ENCODE data around the gene GSG1L. TPM values are rescaled to one million over a fixed set of nuclear protein-coding genes. Genes with fewer than 3 reads are reported as not detected.
A peak's percentile ranks its signal among the peaks of the same experiment; 100 is the strongest.

Gene GSG1L
- total RNA-seq, 2 donors from 2014 or later = 0.52 TPM; not detected in 1

DNA sequence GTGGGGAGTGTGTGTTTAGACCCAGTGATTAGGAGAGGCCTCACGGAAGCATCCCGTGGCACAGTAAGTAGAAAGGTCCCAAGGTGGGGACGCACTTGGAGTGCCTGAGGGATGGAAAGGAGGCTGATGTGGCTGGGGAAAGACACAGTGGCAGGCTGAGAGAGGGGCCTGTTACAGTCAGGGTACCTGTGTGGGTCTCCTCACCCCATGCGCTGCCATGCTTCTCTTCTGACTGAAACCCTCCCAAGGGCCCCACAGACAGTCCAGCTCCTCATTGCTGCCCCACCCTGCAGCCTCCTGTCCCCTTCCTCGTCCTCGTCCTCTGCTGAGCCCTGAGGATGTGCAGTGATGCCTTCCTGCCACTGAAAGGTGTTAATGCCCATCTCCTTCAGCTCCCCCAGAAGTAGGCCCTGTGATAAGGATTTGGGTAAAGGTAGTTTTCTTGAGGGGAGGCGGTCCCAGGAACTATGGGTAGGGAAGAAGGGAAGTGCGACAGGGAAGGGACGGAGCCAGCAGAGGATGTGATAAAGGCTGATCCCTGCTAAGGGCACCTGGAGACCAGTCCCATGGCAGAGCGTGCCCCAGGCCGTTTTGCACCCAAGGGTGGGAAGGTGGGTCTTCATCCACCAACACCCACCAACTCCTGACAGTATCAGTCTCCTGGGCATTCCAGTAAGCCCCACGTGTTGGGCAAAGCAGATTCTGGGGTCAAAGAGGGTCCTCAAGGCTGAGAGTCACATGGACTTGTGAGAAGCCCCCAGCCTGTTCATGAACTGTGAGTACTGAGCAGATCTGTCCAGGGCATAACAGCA lies 237.2 kb downstream of the GSG1L start:
- DNase-seq (ENCODE audit: low spot score in 2 of 2) = peak in 1 of 2 donors; percentile 28

GRCh38 chr16:27824786-27825185 lies 238.7 kb downstream of the GSG1L start:
- H3K36me3 Mint-ChIP-seq = peaks cover under 1 to 1% of the 10 kb centered on the region in 2 donors
- peaks cover 0 to 6% of the 10 kb centered on the region in 2 donors for H3K9me3 Mint-ChIP-seq
- no peak overlapping the region for H3K27ac Mint-ChIP-seq
- ATAC-seq (no peak), DNase-seq (ENCODE audit: low spot score in 2 of 2) (peak in 1 of 2 donors; percentile 39)

More for the DNA sequence above, 237.2 kb downstream of the GSG1L start:
- no peak for ATAC-seq
- H3K9me3 Mint-ChIP-seq = peaks cover 6 to 8% of the 10 kb centered on the region in 2 donors
- no peak overlapping the region for H3K27ac Mint-ChIP-seq
- H3K36me3 Mint-ChIP-seq = peaks cover 10 to 14% of the 10 kb centered on the region in 2 donors

DNA sequence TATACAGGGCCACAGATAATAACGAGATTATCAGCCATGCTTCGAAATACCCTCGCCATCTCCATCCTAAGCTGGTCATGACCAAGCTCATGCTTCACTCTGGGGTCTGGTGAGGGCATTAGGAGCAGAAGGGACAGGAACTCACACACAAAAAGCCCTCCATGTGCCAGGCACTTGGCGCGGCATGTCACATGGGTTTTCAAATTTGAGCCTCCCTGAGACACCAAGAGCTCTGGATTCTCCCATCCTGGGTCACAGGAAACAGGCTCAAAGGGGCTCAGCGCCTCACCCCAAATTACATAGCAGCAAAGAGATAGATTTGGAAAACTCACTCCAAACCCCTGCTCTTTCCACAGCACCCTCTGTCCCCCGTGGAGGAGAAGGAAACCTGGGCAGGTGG lies 239.5 kb downstream of the GSG1L start:
- Mint-ChIP-seq H3K36me3 (no peaks in the 10 kb centered on the region), H3K27ac (no peak overlapping the region), H3K9me3 (peaks cover 0 to 3% of the 10 kb centered on the region in 2 donors)
- ATAC-seq = no peak
- peak in 1 of 2 donors; percentile 23 for DNase-seq (ENCODE audit: low spot score in 2 of 2)

GRCh38 chr16:27823421-27823820 lies 240.1 kb downstream of the GSG1L start:
- Mint-ChIP-seq H3K9me3 (no peaks in the 10 kb centered on the region), H3K27ac (no peak overlapping the region), H3K36me3 (no peaks in the 10 kb centered on the region)
- DNase-seq (ENCODE audit: low spot score in 2 of 2) = peak in 1 of 2 donors; percentile 9
- no peak for ATAC-seq

GRCh38 chr16:27822996-27823395 lies 240.5 kb downstream of the GSG1L start:
- Mint-ChIP-seq H3K9me3 (no peaks in the 10 kb centered on the region), H3K27ac (no peak overlapping the region)

GRCh38 chr16:27822529-27822928 lies 241.0 kb downstream of the GSG1L start:
- ATAC-seq = no peak
- H3K9me3 Mint-ChIP-seq = no peaks in the 10 kb centered on the region
- no peak overlapping the region for H3K27ac Mint-ChIP-seq
- DNase-seq (ENCODE audit: low spot score in 2 of 2) = peak in 1 of 2 donors; percentile 42
- no peaks in the 10 kb centered on the region for H3K36me3 Mint-ChIP-seq

More at GRCh38 chr16:27822996-27823395, 240.5 kb downstream of the GSG1L start:
- H3K36me3 Mint-ChIP-seq = no peaks in the 10 kb centered on the region
- DNase-seq (ENCODE audit: low spot score in 2 of 2) (no peak), ATAC-seq (no peak)

- no peak for ATAC-seq
- H3K9me3 Mint-ChIP-seq = no peaks in the 10 kb centered on the region
- no peaks in the 10 kb centered on the region for H3K36me3 Mint-ChIP-seq
- DNase-seq (ENCODE audit: low spot score in 2 of 2) = peak in 1 of 2 donors; percentile 31
- no peak overlapping the region for H3K27ac Mint-ChIP-seq
These were observed 242.7 kb downstream of the GSG1L start for GRCh38 chr16:27820646-27821345.

DNA sequence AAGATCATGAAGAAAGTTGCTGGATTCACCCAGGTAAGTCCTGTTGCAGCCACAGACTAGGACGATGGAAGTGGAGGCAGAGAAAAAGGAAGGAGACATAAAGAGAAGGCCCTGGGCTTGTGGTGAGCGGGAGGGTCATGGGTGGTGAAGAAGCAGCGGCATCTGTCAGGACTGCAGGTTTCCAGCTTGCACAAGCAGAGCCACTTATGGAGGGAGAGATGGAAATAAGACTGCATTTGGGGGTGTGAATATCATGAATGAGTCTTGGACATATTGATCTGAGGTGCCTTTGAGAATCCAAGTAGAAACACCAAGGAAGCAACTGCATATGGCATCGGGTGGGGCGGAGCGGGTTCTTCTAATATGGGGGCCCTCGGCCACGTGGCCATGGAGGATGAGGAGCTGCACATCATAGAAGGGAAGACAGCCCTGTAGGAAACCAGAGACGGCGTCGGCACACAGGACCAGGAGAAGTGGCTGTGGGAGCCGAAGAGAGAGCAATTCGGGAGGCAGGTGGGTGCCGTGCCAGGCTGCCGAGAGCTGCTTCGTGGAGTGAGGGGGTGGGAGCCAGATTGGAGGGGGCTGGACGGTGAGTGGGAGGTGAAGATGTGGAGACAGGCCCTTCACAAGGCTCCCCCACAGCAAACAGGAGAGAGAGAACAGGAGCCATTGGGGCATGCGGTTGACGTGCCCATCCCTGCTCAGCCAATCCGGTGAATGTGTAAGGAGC lies 243.5 kb downstream of the GSG1L start:
- DNase-seq (ENCODE audit: low spot score in 2 of 2) (peak in 1 of 2 donors; percentile 52), ATAC-seq (no peak)
- H3K9me3 Mint-ChIP-seq = no peaks in the 10 kb centered on the region
- no peak overlapping the region for H3K27ac Mint-ChIP-seq
- H3K36me3 Mint-ChIP-seq = no peaks in the 10 kb centered on the region

- Mint-ChIP-seq H3K9me3 (no peaks in the 10 kb centered on the region), H3K36me3 (no peaks in the 10 kb centered on the region), H3K27ac (no peak overlapping the region)
- DNase-seq (ENCODE audit: low spot score in 2 of 2) (no peak), ATAC-seq (no peak)
These were observed 244.2 kb downstream of the GSG1L start for GRCh38 chr16:27819356-27819755.

DNA sequence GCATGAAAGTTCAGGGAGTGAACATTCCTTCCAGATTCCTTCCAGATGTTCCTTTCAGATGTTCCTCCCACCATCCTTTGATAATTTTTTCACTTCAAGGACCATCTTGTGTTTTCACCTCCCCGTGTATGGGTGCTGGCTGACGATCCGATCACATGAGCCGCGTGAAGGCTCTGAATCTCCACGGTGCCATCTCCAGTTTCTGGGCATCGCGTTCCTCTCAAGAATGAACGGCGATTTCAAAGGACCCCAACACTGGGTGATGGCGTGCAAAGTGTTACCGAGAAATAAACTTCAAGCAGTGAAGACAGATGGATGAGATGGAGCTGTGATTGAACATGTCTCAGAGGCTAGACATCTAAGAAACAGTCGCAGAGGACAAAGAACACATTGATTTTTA lies 245.3 kb downstream of the GSG1L start:
- ATAC-seq = no peak
- no peak for DNase-seq (ENCODE audit: low spot score in 2 of 2)
- no peaks in the 10 kb centered on the region for H3K36me3 Mint-ChIP-seq
- H3K27ac Mint-ChIP-seq = no peak overlapping the region
- H3K9me3 Mint-ChIP-seq = no peaks in the 10 kb centered on the region

DNA sequence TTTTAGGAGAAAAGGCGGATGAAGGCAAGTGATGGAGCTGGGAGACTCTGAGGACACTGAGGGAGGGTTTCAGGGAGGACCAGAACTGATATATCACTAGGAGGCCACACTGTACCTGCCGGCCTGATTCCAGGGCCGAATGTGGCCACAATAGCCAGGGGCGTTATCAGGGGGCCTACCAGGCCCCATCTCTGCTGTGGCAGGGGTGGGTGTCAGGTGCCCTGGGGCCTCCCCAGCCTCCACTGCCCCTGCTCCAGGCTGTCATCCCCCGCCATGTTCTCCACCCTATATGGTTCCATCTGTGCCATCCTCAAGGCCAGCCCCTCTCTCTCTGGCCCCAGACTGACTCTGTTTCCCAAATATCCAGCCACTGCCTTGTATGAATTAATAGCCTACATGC lies 246.5 kb downstream of the GSG1L start:
- H3K9me3 Mint-ChIP-seq = no peaks in the 10 kb centered on the region
- DNase-seq (ENCODE audit: low spot score in 2 of 2) = no peak
- ATAC-seq = no peak
- H3K27ac Mint-ChIP-seq = no peak overlapping the region
- H3K36me3 Mint-ChIP-seq = no peaks in the 10 kb centered on the region

DNA sequence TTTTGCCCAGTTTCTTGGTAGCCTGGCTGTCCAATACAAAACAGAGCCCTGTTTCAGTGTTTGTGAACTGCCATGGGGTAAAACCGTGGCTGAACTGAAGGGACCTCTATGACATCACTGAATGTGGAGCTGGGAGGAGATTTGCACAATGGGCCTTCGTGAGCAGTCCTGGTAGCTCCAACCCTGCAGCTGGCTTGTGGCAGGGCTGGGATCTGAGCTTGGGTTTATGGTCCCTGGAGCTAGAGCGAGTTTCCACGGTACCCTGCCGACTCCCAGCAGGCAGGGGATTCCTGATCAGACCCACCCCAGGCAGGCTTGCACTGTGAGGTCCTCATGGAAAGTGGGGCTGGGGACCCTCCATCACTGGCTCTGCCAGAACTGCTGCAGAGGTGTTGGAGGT lies 247.0 kb downstream of the GSG1L start:
- Mint-ChIP-seq H3K36me3 (no peaks in the 10 kb centered on the region), H3K27ac (no peak overlapping the region), H3K9me3 (no peaks in the 10 kb centered on the region)
- DNase-seq (ENCODE audit: low spot score in 2 of 2) (peak in 1 of 2 donors; percentile 31), ATAC-seq (no peak)

DNA sequence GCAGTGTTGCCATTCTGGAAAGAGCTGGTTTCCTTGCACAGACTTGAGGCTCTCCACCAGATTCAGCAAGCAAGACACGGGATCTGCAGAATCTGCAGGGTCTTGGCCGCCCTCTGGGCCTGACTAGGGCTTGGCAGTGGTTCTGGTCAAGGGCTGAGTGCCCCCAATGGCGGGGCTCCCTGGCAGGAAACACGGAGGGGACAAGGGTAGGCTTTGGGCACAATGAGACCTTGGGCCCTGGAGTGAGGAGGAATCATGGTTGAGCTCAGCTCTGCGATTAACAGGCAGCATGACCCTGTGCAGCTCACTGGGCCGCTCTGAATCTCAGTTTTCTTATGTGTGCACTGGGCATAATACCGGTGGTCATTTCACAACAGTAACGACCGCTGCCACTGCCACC lies 249.9 kb downstream of the GSG1L start:
- H3K27ac Mint-ChIP-seq = no peak overlapping the region
- DNase-seq (ENCODE audit: low spot score in 2 of 2) (peak in 1 of 2 donors; percentile 9), ATAC-seq (no peak)
- H3K36me3 Mint-ChIP-seq = no peaks in the 10 kb centered on the region
- no peaks in the 10 kb centered on the region for H3K9me3 Mint-ChIP-seq

DNA sequence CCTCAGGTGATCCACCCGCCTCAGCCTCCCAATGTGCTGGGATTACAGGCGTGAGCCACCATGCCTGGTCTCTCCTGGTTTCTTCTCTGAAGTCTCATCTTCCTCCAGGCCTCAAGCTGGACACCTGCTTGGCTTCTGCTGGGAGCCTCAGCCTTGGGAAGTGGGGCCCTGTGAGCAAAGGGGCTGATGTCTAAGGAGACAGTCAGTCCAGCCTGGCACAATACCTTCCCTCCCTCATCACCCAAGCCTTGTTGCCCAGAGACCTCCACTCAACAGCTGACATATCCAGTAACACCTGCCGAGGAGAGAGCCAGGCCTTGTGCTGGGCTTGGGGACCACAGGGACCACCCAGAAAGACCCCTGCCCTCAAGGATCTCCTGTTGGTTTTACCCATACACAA lies 251.6 kb downstream of the GSG1L start:
- Mint-ChIP-seq H3K27ac (no peak overlapping the region), H3K36me3 (no peaks in the 10 kb centered on the region), H3K9me3 (no peaks in the 10 kb centered on the region)
- ATAC-seq = no peak
- DNase-seq (ENCODE audit: low spot score in 2 of 2) = peak in 1 of 2 donors; percentile 14

DNA sequence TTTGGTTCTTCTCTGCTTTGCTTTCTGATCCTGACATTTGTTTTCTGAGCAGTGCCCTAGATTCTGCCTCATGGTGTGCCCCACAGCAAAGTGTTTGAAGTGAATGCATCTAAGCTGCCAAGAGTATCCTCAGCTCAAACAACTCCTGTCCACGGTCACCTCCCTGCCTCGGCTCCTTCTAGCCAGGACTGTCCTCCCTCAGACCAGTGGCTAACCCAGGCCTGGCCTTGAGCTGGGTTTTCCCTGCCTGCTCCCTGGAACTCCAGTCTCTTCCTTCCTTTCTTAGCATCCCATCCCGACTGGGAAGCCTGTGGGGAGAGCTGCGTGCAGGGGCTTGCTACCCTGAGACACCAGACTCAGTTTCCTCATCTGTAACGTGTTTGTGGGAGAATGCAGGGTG lies 256.5 kb downstream of the GSG1L start:
- no peak for DNase-seq (ENCODE audit: low spot score in 2 of 2)
- no peaks in the 10 kb centered on the region for H3K36me3 Mint-ChIP-seq
- no peaks in the 10 kb centered on the region for H3K9me3 Mint-ChIP-seq
- no peak for ATAC-seq
- H3K27ac Mint-ChIP-seq = no peak overlapping the region

GRCh38 chr16:27806388-27806787 lies 257.1 kb downstream of the GSG1L start:
- no peaks in the 10 kb centered on the region for H3K36me3 Mint-ChIP-seq
- ATAC-seq (no peak), DNase-seq (ENCODE audit: low spot score in 2 of 2) (no peak)
- no peak overlapping the region for H3K27ac Mint-ChIP-seq
- H3K9me3 Mint-ChIP-seq = no peaks in the 10 kb centered on the region

DNA sequence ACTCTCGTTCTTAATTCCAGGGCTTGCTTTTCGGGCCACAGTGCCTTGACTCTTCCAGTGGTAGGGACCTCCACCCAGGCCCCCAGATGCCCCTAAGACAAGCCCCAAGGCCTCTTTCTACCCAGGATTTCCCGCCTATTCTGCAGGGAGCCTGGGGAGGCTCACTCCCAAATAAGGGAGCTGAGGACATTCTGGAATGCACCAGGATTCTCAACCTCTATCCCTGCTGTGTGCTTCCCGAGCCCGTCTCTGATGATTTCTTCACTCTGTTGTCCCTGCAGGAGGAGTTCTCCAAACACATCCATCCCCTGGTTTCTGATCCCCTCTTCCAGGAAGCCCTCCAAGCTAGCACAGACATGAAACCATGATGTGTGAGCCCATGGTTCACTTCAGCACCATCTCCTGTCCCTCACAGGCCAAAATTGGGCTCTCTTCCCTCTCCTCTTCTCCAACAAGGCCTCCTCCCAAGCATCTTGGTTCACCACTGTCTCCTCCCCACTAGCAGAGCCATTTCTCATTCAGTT lies 257.6 kb downstream of the GSG1L start:
- H3K36me3 Mint-ChIP-seq = no peaks in the 10 kb centered on the region
- ATAC-seq = no peak
- H3K9me3 Mint-ChIP-seq = no peaks in the 10 kb centered on the region
- no peak overlapping the region for H3K27ac Mint-ChIP-seq
- DNase-seq (ENCODE audit: low spot score in 2 of 2) = no peak
